ENCODE data around the gene CDS2. TPM values are rescaled to one million over a fixed set of nuclear protein-coding genes. Genes with fewer than 3 reads are reported as not detected.
A peak's percentile ranks its signal among the peaks of the same experiment; 100 is the strongest.

Gene CDS2
- total RNA-seq, 6 experiments from 2014 or later: 13.7 to 42.3 (median 31.6) TPM

DNA sequence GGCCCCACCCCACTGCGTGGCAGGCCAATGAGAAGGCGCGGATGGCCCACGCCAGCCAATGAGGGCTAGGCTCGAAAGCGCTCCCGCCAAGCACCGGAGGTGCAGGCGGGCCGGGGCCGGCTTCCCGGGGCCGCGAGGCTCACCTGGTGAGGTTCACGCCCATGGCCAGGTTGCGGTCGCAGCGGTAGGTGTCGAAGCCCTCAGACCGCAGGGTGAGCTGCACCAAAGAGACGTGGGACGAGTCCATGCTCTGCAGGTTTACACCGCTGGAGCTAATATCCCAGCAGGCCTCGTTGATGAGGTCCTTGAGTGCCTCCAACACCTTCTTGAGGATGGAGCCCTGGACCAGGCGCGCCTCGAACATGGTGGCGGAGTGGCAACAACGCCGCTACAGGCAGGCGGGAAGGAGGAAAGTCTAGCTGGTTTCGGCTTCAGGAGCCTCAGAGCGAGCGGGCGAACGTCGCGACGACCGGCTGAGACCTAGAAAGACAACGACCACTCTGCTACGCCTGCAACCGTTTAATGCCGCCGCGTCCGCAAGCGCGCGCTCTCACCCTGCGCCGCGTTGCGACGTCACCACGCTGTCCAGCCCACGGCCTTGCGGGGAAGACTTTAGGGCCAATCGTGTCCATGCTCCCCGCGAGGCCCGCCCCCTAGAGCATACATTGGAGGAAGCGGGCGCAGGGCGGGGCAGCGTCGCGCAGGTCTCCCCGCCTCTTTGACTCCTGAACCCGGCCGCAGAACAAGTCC lies 7.2 kb upstream of the CDS2 start, which contains the start of gene PCNA:
Gene PCNA (minus strand): TSS at position 524 of the 750 bp plus-strand sequence. CDS start 160 bp downstream, at position 364.
- peak in 3 of 4 donors; percentile 21 to 44 (median 36) for TF ChIP-seq CTCF (IDR thresholded peaks at IDR 0.05)
- peak; percentile 93 for TF ChIP-seq POLR2A (IDR thresholded peaks at IDR 0.05)
- ATAC-seq: peak; percentile 95 to 99 (median 97)
- intact Hi-C loops (cut with DNase I): no loop called here

GRCh38 chr20:5120185-5120476 lies 6.7 kb upstream of the CDS2 start:
- Histone ChIP-seq H3K27me3 (no peaks in the 10 kb centered on the region), H3K9me3 (no peaks in the 10 kb centered on the region), H3K36me3 (peaks cover 0 to 25% (median 5%) of the 10 kb centered on the region in 4 donors), H3K4me1 (peaks cover 0 to 10% (median 5%) of the 10 kb centered on the region in 4 donors), H3K4me3 (peak overlapping the region; percentile 72 to 87 (median 81)), H3K27ac (peak overlapping the region; percentile 48 to 79 (median 67))
- TF ChIP-seq CTCF (IDR thresholded peaks at IDR 0.05) (no peak), POLR2A (IDR thresholded peaks at IDR 0.05) (no peak)
- WGBS (ENCODE audit: insufficient coverage, low coverage, low lambda C conversion rate, missing lambda C conversion rate): 1% methylated on average over 5 of the region's 9 CpGs
- intact Hi-C loops (cut with DNase I): no loop called here
- ATAC-seq (no peak), DNase-seq (no peak)

More for the DNA sequence above, 7.2 kb upstream of the CDS2 start, which contains the start of gene PCNA:
- H3K27me3 ChIP-seq: no peaks in the 10 kb centered on the region
- no peaks in the 10 kb centered on the region for H3K9me3 ChIP-seq
- H3K36me3 ChIP-seq: peaks cover 0 to 28% (median 5%) of the 10 kb centered on the region in 4 donors
- peak; percentile 97 to 98 (median 98) for DNase-seq
- 1% methylated on average over 14 of the region's 71 CpGs for whole genome bisulfite sequencing (ENCODE audit: insufficient coverage, low coverage, low lambda C conversion rate, missing lambda C conversion rate)
- H3K27ac ChIP-seq: peak within 1 kb of the TSS; percentile 48 to 79 (median 67)
- peak within 1 kb of the TSS; percentile 72 to 87 (median 81) for H3K4me3 ChIP-seq
- H3K4me1 ChIP-seq: peaks cover 0 to 10% (median 5%) of the 10 kb centered on the region in 4 donors

DNA sequence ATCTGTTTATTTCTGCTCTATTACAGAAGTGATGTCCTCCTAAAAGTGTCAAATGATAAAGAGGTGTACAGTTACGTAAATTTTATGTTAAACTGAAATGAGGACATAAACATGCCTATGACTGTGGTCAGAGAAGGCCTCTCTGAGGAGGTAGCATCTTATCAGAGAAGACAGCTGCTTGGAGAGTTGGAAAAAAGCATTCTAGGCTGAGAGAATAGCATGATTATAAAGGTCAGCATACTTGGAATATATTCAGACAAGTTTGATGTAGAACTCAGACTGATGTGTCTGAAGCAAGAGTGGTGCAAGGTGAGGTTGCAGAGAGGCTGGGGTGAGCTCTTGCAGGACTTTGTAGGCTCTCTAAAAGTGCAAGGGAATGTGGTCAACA lies 3.9 kb upstream of the CDS2 start:
- DNase-seq (no peak), ATAC-seq (no peak)
- H3K4me3 ChIP-seq: no peak overlapping the region
- WGBS (ENCODE audit: insufficient coverage, low coverage, low lambda C conversion rate, missing lambda C conversion rate): 83% methylated on average over 1 of the region's 1 CpG
- H3K27ac ChIP-seq: no peak overlapping the region
- intact Hi-C loops (cut with DNase I): no loop called here
- no peaks in the 10 kb centered on the region for H3K27me3 ChIP-seq
- no peaks in the 10 kb centered on the region for H3K9me3 ChIP-seq
- TF ChIP-seq POLR2A (IDR thresholded peaks at IDR 0.05) (no peak), CTCF (IDR thresholded peaks at IDR 0.05) (no peak)
- peaks cover 0 to 12% (median 5%) of the 10 kb centered on the region in 4 donors for H3K4me1 ChIP-seq
- no peaks in the 10 kb centered on the region for H3K36me3 ChIP-seq

DNA sequence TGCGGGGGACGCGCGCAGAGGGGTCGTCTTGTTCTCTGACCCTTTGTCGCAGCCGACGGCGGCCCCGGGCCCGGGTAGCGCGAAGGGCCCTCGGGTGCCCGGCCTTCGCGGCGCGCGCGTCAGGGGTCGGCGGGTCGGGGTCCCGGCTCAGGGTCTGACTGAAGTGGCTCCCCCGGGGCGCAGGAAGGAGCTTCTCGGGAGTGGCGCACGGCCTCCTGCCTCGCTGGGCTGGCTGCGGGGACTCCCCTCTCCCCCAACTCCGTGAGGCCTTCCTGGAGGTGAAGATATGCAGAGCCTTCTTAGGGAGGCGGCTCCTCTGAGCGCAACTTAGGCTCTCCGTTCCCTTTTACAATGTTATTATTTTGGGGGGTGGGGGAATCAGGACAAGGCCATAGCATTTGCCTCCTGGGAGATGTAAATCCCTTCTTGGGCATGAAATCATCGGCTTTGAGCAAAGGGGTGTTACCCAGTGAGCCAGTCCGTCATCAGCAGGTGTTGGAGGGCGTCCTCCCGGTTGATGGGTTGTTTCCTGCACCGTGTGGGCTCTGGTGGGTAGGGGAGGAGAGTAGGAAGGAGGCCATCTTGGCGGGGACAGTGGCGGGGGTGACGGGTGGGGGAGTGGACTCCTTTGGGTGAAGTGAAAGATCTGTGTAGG lies 523 bp downstream of the CDS2 start:
- Histone ChIP-seq H3K27me3 (no peaks in the 10 kb centered on the region), H3K27ac (peak overlapping the region; percentile 87 to 95 (median 92)), H3K4me3 (peak overlapping the region; percentile 62 to 92 (median 90)), H3K36me3 (no peaks in the 10 kb centered on the region), H3K4me1 (peaks cover 0 to 13% (median 7%) of the 10 kb centered on the region in 4 donors), H3K9me3 (no peaks in the 10 kb centered on the region)
- WGBS (ENCODE audit: insufficient coverage, low coverage, low lambda C conversion rate, missing lambda C conversion rate): 0% methylated on average over 12 of the region's 44 CpGs
- peak; percentile 44 for TF ChIP-seq POLR2A (IDR thresholded peaks at IDR 0.05)
- no peak for TF ChIP-seq CTCF (IDR thresholded peaks at IDR 0.05)
- peak in 3 of 4 donors; percentile 1 to 5 (median 5) for ATAC-seq
- peak in 2 of 3 donors; percentile 49 to 64 for DNase-seq
- intact Hi-C loops (cut with DNase I): loop anchor here (5.0 kb wide), 1 partner anchor 65 kb away; no protein-coding TSS in a partner anchor
